GM18507 (cell line): ENCODE measurements around the gene MMAB.

ENCODE experiments used
- DNase-seq: peaks from one replicate; pipeline ENCODE4 v3.0.0; 2011; ENCODE audit warnings: low read depth; ENCODE audit not compliant: insufficient read length; ENCODE audit errors: extremely low spot score
- FAIRE-seq: peaks from 2 replicates; lab custom pipeline; 2011; peaks lifted over from hg19 to GRCh38; lab: Jason Lieb, UNC

The MMAB gene

DNA sequence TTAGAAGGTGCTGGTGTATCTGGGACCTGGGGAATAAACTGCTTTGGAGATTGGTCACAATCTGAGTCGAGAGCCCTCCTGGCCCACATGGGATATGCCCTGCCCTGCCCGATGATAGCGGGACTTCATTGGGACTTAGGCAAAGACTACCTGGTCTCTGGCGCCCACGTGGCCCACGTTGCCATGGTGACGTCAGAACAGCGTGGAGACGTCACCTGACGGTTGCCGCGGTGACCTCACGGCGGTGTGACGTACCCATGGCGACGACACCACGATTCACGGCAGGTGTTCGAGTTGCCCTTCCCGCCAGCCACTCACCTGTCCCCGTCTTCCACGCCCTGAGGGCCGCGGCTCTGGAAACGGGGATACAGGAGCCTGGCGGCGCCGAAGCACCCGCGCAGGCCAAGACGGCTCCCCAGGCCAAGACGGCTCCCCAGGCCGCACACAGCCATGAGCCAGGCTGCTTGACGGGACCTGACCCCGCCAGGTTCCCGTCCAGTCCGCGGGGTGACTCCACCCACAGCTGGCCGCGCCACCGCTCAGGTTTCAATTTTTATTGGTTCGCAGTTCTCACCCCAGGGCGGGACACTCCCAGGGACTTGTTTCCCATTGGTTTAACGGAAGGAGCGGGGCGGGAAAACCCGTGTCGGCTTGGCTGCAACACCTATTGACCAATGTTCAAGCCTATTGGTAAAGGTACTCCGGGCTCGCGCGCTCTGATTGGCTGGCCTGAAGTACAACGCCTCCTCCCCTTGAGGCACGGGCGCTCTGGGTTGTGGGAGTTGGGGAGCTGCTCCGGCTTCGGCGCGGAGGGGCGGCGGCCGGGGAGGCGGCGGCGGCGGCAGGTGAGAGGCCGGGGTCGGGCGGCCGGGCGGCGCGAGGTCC lies at the start of gene MMAB, which contains the start of gene MVK:
Gene MMAB (minus strand): TSS at position 476 of the 885 bp plus-strand sequence. CDS start 24 bp downstream, at position 452.
Gene MVK (plus strand): TSS at position 766 of the 885 bp plus-strand sequence. CDS start 1,029 bp downstream, outside the sequence.
- FAIRE-seq = peak; percentile 99
- peak; percentile 95 for DNase-seq

GRCh38 chr12:109621901-109622364 lies 48.6 kb upstream of the MMAB start:
- no peak for FAIRE-seq
- no peak for DNase-seq

DNA sequence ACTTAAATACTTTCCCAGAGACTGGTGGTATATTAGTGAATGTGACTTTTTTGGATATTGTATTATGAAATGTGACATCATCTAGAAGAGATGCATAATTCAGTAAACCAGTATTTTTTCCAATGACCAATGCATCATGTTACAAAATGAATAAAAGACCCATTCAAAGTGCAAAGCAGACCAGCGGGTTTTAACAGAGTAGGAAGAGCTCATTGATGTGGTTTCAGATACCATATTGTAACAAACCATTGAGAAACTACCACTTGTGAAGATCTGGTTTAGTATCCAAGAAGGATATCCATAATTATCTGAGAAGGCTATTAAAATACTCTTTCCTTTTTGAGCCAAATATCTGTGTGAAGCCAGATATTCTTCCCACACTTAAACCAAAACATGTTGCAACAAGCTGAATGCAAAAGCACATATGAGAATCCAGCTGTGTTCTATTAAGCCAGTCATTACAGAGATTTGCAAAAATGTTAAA lies 47.9 kb upstream of the MMAB start:
- no peak for FAIRE-seq
- no peak for DNase-seq

DNA sequence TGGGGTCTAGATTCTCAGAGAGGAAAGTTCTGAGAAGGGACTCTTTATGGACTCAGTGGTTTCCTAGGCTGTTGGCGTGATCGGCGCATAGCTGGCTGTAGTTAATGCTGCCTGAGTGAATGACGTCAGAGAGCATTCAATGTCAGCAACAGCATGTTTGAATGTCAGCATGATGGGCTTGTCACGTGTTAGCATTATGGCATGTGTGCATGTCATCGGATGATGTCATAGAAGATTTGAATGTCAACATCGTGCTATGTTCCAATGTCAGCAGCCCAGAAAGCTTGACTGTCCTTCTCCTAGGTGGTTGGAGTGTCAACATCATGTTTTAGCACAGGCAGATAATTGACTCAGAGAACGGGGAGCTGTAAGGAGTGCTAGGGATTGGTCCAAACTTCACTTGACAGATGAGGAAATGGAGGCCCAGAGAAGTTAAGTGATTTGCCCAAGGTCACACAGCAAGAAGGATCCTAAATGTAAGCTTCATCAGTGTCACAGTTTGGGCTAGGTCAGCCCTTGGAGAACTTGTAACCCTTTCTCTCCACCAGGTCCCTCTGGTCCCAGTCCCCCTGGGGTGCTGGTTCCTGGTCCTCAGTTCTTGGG lies 45.8 kb upstream of the MMAB start:
- no peak for FAIRE-seq
- no peak for DNase-seq

- DNase-seq = no peak
- FAIRE-seq = no peak
These were observed 44.8 kb upstream of the MMAB start for GRCh38 chr12:109618082-109618481.

DNA sequence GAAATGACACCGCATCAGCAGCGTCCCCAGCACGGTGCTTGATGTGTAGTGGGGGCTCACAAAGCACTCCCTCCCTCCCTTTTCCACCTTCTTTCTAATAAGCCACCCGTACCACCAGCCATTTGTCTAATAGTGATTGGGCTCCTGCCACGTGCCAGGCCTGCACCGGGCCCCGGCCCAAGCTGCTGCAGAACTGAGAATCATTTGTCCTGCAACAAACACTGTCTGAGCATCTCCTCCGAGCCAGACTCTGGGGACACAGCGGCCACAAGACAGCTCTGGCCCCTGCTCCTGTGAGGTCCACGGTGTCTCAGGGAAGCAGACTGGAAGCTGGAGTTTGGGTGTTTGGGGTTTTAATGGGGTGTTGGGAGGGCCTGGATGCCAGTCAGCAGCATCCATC lies 44.2 kb upstream of the MMAB start:
- DNase-seq (no peak), FAIRE-seq (no peak)

DNA sequence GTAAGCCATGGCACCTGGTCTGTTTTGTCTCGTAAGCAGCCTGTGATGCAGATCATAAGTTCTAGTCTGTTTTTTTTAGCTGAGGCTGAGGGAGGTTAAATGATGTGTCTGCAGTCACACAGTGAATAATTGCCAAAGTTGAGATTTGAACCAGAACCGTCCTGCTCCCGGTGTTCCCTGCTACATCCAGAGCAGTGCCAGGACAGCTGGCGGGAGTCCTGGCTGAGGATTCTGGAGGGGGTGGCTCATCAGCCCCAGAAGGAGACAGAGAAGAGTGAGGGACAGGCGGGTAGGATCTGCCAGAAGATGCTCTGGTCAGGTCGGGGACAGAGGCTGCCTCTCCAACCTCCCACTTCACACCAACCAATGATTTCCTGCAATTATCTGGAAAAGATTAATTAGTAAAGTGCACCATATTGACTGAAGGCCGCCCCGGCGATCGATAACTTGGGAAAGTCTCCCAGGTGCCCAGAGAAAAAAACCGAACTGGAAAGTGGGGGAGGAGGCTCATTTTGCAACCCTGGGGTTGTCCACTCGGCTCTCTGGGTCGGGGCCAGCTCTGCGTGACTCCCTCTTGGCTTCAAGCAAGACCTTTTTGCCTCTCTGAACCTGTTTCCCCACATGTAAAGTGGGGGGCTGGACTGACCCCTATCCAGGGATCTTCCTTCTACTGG lies 42.4 kb upstream of the MMAB start:
- no peak for FAIRE-seq

DNA sequence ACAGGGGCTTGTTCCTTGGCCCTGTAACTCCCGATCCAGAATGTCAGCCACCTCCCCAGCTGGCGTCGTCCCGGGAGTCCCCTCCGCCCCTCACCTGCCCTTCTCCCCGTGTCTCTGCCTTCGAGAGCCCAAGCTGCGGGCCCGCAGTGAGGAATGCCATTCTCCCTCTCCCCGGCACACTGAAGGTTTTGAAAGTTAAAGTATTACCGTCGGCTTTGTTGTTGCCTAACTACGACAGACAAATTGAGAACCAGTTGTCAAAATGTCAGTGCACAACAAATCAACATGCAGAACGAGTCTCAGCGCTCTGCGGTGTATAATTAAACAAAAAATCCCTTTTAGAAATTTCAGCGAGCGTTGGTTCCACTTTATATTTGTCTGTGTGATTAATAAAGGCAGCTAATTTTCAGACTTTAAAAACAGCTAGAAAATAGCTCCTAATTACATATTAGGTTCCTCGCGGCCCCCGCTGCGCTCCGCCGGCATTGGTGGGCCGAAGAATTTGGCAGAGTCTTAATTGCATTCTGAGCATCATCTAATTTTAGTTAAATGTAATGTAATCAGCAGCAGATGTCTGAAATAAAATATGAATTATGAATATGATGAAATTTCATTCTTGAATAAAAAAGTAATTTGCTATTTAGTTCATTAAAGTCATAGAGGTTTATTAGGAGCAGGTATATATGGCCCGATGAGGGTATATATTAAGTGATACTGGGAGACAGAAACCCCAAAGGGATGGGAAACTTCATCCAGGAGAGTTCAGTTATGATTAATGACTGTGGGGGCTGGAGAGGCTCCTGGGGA lies 40.5 kb upstream of the MMAB start:
- FAIRE-seq (no peak), DNase-seq (no peak)

More for the DNA sequence above, 42.4 kb upstream of the MMAB start:
- DNase-seq = no peak

DNA sequence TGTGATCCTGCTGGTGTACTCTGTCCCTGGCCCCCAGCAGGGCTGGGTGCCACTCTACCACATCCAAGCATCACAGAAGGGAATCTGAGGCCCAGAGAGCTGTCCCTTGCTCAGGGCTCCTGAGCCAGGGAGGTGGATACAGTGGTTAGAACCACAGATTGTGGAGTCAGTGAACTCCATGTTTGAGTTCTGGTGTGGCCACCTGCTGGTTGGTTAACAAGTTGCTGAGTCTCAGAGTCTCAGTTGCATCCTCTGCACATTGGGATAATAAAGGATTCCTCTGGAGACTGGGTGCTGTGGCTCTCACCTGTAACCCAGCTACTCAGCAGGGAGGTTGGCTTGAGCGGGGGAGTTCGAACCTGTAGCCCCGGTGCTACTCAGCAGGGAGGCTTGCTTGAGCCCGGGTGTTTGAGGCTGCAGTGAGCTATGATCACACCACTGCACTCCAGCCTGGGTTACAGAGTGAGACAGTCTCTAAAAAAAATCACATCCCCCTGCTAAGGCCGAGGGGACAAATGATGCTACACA lies 39.7 kb upstream of the MMAB start:
- no peak for DNase-seq
- FAIRE-seq = no peak

DNA sequence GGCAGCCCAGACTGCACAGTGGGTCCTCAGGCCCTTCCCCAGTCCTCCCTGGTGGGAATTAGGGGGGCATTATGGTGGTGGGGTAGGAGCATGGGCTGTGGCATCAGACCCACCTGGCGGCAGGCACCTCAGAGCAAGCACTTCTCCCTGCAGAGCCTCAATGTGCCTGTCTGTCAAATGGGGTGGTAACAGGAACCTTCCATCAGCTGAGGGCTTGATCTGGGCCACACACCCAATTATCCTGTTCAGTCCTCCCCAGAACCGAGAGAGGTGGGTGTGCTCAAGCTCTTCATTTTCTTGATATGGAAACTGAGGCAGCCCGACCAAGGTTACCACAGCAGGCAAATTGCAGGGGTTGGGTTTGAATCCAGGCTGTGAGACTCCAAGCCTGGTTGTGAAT lies 38.7 kb upstream of the MMAB start:
- FAIRE-seq = no peak
- DNase-seq = no peak

- no peak for FAIRE-seq
- no peak for DNase-seq
These were observed 37.9 kb upstream of the MMAB start for GRCh38 chr12:109611223-109611622.

DNA sequence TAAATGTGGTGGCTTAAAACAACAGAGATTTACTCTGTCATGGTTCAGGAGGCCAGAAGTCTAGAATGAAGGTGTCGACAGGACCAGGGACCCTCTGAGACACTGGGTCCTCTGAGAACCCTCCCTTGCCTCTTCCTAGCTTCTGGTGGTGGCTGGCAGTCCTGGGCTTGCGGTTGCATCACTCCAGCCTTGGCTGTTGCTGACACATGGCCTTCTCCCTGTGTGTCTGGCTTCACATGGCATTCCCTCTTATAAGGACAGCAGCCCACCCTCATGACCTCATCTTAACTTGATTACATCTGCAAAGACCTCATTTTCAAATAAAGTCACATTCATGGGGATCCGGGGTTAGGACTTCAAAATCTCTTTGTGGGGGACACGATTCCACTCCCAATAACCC lies 37.2 kb upstream of the MMAB start:
- DNase-seq = no peak
- FAIRE-seq = no peak

DNA sequence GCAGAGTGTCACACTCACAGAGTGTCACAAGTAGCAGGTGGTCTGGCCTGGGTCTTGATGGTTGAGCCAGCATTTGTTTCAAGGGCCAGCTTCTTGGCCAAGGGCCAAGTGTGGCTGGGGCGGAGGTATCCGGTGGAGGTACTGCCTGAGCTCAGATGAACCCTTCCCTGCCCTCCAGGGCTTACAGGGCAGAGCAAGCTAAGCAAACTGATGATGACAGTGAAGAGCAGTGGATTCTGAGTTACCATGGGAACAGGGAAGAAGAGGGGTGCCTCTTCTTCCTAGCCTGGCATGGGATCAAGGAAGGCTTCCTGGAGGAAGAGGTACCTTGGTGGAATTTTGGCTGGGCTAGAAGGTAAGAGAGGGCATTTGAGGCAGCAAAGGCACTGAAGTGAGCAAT lies 36.0 kb upstream of the MMAB start:
- FAIRE-seq = no peak

GRCh38 chr12:109608793-109609192 lies 35.5 kb upstream of the MMAB start:
- no peak for FAIRE-seq
- DNase-seq = no peak

More for the DNA sequence above, 36.0 kb upstream of the MMAB start:
- DNase-seq = no peak

GRCh38 chr12:109608270-109608669 lies 35.0 kb upstream of the MMAB start:
- FAIRE-seq (no peak), DNase-seq (no peak)

GRCh38 chr12:109607618-109608017 lies 34.3 kb upstream of the MMAB start:
- FAIRE-seq = no peak
- DNase-seq = no peak

DNA sequence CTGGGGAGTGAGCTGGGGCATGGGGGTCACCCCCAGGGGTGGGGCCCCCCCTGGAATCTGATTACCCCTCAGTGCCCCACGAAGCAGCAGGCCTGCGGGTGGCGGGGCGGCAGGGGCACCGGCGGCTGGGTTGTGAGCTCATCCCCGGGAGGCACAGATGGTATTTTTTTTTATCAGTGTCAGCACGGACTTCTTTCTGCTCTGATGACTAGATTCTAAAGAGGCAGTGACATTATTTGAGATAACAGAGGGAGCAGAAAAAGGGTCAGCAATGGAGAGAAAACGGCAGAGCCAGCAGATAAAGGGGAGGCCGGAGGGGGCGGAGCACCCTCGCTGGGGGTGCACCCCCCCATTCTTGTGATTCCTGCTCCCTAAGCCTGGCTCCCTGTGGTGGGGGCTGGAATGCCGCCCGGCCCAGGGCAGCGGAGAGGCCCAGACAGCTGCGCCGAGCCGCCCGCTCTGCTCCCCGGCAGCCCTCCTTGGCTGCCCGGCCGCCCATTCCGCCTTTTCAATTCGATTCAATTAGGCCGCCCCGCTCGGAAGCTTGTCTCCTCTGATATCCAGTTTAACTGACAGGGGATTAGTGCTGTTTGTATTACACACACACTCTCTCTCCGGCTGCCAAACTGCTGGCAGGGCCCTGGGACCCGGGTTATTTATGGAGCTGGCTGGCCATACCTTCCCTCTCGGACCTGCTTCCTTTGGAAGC lies 33.2 kb upstream of the MMAB start:
- DNase-seq (no peak), FAIRE-seq (no peak)

GRCh38 chr12:109605599-109606228 lies 32.4 kb upstream of the MMAB start:
- FAIRE-seq (no peak), DNase-seq (no peak)
